NOMO-1 treated with dmso at 0.1 percent for 144 hours (cell line): ENCODE measurements around the gene CADPS.

Experiments
- DNase-seq: peaks from one replicate; lab custom pipeline; 2025; ENCODE audit not compliant: unreplicated experiment; lab: John Stamatoyannopoulos, UW

The CADPS gene

DNA sequence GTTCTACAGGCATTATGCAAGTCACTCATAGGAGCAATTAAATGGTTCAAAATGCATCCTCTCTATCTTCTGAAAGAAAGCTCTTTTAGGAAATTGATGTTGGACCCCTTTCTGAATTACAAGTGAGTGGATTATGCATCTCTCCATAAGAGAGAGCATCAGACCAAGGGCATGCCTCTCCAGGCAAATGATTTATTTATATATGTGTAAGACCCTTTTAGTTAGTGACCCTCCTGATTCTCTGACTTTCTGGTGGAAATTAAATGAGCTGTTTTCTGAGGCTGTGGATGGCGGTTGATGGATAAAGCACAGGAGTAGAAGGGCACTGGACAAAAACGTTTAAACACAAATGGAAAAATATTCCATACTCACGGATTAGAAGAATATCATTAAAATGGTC, 62.6 kb downstream of the CADPS start:
- no peak for DNase-seq

GRCh38 chr3:62811119-62811518, 64.1 kb downstream of the CADPS start:
- no peak for DNase-seq

DNA sequence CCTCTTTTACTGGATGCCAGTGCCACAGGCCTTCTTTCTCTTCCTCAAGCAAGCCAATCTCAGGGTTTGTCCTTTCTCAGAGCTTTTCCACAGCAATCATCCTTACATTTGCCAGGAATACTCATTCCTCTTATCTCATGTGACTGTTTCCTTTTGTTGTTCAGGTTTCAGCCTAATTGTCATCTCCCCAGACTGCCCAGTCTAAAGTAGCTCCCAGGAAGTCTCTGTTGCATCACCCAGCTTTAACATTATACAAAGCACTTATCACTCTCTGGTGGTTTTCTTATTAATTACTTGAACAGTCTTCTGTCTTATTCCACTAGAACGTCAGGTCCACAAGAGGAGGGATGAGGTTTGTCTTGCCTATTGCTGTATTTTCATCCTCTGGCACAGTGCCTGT, 65.8 kb downstream of the CADPS start:
- DNase-seq = no peak

GRCh38 chr3:62805580-62806277, 69.5 kb downstream of the CADPS start:
- no peak for DNase-seq

DNA sequence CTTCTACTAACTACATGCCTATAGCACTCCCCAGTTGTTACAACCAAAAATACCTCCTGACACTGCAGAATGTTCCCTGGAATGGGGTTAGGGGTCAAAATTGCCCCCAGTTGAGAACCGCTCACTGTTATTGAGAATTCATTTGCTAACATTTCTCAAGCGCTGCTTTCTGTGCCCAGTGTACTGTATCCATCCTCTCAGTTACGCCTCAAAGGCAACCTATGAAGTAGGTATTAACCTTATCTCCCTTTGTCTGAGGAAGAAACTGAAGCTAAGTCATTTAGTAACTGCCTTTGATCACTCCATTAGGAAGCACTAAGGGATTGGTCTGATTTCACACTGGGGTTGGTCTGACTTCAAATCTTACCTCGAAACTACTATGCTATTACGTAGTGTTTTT, 70.1 kb downstream of the CADPS start:
- no peak for DNase-seq

GRCh38 chr3:62803276-62803675, 71.9 kb downstream of the CADPS start:
- DNase-seq = no peak

- DNase-seq = no peak
These were observed 77.2 kb downstream of the CADPS start for GRCh38 chr3:62798000-62798399.

DNA sequence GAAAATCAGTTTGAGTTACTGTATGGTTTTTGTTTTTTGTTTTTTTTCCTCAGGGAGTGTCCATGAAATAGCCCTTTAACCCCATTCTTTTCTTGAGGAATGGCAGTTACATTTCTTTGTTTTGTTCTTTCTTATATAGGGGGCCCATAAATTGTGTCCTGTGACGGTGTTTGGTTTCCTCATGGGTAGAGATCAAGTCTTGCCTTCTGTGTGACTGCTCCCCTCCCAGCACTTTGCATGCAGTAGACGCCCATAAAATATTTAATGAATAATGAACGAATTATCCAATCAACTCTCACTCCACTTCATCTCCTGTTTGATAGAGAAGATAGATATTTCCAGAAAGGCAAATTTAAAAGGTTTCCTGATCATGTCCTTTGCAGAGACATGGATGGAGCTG, 78.1 kb downstream of the CADPS start:
- no peak for DNase-seq

DNA sequence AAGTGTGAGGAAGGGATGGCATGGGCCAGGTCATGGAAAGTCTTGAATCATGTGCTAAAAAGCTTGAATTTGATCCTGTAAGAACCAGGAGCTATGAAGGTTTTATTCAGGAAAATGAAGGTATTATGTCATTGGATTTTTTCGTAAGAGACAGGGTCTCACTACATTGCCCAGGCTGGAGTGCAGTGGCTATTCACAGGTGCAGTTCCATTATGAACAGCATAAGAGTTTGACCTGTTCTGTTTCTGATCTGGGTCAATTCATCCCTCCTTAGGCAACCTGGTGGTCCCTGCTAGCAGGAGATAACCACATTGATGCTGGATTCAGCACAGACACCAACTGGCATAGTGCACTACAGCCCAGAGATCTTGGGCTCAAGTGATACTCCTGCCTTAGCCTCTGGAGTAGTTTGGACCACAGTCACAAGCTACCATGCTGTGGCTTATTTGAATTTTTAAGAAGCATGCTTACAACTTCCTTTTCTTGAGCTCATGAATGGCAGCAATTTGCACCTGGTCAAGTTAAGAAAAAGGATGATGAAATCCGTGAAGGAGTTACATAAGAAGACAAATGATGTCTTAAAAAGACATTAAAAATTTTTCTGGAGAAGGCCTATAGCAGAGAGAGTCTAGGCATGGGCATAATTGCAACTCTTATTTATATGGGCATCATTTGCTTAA, 79.1 kb downstream of the CADPS start:
- no peak for DNase-seq

DNA sequence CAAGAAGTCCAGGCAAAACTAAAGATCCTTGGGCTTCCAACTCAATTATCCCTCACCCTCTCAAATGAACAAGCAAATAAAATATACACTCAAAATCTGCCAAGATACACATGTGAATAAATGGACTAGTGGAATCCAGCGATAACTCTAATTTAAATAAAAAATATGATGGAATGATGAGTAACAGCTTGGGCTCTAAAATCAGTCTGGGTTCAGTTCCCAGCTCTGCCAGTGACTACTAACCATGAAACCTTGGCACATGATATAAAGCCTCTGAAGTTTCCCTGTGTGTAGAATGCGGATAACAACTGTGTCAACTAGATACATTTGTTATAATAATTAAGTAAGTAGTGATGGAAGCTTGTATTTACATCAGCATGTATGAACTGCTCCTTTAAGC, 81.3 kb downstream of the CADPS start:
- DNase-seq = no peak

- no peak for DNase-seq
These were observed 89.8 kb downstream of the CADPS start for GRCh38 chr3:62785384-62785783.

GRCh38 chr3:62781121-62781520, 94.1 kb downstream of the CADPS start:
- no peak for DNase-seq

GRCh38 chr3:62777674-62778073, 97.5 kb downstream of the CADPS start:
- DNase-seq = no peak

- no peak for DNase-seq
These were observed 98.1 kb downstream of the CADPS start for GRCh38 chr3:62777130-62777529.

- DNase-seq = no peak
These were observed 101.0 kb downstream of the CADPS start for GRCh38 chr3:62774221-62774620.

- no peak for DNase-seq
These were observed 103.7 kb downstream of the CADPS start for GRCh38 chr3:62771331-62772072.

- DNase-seq = no peak
These were observed 106.3 kb downstream of the CADPS start for GRCh38 chr3:62768896-62769295.

- DNase-seq = no peak
These were observed 113.5 kb downstream of the CADPS start for GRCh38 chr3:62761711-62762110.

DNA sequence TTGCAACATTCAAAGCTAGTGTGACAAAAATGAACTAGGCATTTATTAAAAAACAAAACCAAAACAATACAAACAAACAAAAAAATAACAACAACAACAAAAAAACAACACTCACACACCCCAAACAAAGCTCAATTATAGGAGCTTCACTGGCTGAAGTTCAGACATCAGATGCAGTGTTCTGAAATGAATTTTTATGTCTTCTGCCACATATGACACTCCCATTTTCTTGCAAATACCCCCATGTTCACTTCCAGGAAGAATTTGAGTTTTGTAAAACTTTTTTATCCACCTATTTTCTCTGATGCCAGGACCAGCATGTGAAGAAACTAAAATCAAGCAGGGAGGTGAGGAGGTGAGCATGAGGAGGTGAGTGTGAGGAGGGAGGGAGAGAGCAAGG, 113.9 kb downstream of the CADPS start:
- DNase-seq = no peak

DNA sequence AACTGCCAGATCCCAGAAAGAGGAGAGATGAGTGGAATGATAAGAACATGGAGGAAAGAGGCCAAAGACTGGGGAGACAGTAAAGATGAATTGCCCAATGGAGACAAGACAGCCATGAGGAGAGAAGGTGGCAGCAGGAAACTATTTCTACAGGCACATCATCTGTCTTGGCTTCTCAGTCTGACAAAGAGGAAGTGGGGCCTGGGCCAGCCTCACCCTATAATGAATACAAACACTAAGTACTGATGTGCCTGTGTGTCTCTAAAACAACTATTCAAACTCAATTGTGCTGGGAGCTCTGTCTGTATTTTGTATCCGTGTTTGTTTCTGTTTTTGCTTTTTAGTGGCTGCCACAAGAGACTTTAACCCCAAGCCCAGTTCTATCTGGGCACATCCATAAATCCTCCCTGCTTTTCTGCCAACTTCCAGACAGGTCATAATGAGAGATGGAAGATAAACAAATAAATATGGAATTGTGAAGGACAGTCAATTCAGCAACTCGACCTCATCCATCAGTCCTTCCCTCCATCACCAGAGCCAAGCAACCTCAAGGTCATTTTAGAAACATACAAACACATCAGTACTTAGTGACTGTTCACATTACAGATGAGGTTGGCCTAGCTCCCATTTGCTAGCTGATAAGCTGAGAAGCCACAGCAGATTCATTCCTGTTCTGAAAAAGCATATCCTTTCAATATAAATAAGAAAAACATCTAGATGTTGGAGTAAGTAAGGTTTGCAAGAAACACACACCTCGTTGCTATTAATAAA, 116.7 kb downstream of the CADPS start:
- no peak for DNase-seq

DNA sequence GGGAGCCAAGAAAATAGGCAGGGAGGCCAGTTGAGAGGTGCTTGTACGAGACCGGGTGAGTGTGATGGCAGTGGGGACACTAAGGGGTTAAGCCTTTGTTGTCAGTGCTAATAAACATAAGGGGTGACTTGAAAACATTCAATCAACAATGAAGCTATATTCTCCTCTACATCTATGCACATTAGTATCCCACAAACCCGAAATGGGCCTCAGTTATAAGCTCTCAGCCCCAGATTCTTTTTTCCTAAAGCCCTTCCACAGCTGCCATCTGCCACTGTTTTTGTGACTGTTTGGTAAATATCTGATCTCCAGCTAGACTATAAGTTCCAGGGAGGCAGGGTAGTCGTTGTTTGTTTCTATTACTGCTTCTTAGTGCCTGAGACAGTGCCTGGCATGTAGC, 118.2 kb downstream of the CADPS start:
- no peak for DNase-seq
